NCI-H446 treated with DMSO at 0.1 percent for 48 hours (cell line): ENCODE results near the gene CASP7.
"Not testable (repeated sequence)": the region's sequence is repeated elsewhere in the genome, so short reads cannot be mapped to it uniquely, and the experiment has no call there.

ENCODE experiments used
- DNase-seq: peaks from one replicate; lab custom pipeline; 2025; lab: John Stamatoyannopoulos, UW

The CASP7 gene

DNA sequence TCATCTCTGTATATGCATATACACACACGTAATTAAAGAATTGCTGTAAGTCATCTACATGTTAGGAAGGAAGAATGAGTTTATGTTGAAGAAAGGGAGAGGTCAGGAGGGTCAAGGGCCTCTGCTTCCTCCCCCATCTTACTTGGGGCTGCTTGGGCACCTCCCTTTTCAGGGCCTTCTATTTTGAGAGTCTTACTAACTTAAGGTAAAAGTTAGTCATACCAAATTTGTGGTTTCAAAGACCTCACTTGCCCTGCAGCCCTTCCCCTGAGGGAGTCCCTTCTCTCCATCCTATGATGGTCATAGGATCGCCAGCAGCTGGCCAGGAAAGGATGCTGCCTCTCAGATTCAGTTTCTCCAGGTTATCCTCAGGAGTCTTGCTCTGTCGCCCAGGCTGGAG lies 74.4 kb downstream of the CASP7 start:
- DNase-seq, result no peak

DNA sequence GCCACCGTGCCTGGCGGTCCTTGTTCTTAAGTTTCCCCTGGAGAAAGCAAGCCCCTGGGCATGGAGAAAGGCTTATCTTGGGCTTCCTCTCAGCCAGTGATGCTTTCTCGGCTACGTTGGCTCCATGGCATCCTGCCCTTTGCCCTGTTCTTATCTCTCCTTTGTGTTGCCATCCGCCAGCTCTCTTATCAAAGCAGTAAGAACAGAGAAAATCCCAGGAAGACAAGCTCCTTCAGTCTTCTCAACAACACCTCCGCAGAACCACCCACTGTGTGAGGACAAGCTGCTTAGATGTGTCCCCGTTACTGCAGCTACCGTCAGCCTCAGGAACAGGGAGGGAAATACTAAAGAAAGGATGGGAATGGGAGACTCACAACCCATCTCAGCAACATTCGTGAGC lies 75.1 kb downstream of the CASP7 start:
- no peak for DNase-seq

DNA sequence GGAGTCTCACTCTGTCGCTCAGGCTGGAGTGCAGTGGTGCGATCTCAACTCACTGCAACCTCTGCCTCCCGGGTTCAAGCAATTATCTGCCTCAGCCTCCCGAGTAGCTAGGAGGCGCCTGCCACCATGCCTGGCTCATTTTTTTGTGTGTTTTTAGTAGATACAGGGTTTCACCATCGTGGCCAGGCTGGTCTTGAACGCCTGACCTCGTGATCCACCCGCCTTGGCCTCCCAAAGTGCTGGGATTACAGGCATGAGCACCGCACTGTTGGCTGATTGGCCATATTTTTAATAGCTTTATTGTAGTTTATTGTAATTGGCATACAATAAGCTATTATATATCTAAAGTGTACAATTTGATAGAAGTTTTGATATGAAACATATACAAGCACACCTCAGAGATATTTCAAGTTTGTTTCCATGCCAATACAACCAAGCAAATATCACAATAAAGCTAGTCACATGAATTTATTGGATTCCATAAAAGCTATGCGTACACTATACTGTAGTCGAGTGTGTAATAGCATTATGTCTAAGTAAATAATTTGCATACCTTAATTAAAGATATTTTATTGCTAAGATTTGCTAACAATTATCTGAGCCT lies 77.3 kb downstream of the CASP7 start:
- no peak for DNase-seq

DNA sequence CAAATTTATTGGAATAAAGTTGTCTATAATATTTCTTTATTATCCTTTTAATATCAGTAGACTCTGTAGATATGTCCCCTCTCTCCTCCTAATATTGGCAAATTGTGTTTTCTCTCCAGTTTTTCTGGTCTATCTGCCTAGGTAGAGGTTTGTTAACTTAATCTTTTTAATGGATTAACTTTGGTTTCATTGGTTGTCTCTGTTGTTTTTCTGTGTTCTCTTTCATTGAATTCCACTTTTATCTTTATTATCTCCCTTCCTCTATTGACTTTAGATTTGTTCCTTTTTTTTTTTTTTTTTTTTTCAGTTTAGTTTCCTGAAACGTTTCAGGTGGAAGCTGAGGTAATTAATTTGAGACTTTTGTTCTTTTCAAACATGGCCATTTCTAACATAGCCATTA lies 82.4 kb downstream of the CASP7 start:
- DNase-seq, result no peak

DNA sequence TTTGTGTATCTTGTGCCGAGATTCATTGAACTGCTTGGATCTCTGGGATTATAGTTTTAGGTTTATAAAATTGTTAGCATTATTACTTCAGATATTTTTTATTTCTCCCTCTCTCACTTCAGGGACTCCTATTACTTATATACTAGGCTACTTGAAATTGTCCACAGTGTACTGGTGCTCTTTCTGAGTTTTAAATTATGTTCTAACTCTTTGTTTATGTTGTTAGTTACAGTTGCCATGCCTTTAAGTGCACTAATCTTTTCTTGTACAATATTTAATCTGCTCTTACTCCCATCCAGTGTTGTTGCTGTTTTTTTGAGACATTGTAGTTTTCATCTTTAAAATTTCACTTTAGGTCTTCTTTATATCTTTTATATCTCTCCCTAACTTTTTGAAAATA lies 84.9 kb downstream of the CASP7 start:
- DNase-seq, result no peak

DNA sequence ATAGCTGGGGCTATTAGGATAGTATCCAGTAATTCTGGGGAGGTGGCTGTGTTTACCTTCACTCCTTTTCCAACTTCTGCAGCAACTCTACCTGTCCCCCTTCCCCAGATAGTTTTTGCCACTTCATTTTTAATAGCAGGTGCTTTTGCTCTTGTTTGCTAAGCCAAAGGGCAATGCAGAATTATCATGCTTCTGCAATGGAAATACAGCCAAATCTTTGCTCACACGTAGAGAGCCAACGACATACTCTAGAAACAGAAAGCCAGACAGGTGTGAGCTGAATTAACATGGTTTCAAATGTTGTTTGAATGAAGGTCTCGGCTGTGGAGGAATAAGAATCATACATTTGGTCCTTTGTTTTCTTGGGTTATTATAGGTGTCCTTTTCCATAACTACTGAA lies 86.2 kb downstream of the CASP7 start:
- no peak for DNase-seq

DNA sequence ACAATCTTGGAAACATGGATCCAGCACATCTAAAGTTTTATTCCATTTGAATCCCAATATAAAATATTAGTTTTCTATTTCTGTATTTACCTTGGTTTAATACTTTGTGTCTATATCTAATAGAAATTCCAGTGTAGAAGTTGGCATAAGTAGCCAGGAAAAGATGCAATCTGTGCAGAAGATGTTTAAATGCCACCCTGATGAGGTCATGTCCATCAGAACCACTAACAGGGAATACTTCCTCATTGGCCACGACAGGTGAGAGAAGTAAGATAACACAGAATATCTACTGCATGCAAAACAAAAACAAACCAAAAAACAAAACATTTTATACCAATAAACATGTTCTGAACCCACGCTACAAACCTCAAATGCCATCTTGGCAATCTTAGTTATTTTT lies 87.5 kb downstream of the CASP7 start:
- DNase-seq, result no peak

DNA sequence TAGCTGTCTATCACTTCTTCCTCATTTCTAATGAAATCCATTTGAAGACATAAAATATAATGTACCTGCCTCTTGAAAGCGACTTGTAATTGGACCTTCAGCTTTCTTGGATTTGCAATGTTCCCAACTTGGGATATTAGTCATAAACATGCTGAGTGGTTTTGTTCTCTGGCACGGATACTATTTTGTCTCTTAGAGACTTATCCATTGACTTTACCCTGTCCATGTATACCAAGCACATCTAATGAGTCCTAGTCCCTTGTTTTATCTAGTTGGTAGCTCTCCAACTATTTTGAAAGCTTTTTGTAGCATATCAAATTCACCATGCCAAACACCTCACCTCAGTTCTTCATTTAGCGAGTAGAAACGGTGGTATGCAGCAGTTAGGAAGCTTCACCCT lies 90.6 kb downstream of the CASP7 start:
- DNase-seq, result no peak

DNA sequence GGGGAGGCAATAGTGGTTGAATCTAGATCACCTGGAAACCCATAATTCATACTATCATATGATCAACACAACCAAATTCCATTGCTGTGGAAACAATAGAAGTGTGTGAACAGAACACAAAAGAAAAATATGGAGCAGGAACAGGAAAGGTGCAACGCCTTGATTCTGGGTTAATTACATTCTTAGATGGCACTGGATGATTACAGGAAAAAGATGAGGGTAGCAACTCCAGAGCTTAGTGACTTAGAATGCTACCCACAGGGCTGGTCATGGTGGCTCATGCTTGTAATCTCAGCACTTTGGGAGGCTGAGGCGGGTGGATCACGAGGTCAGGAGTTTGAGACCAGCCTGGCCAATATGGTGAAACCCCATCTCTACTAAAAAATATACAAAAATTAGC lies 91.4 kb downstream of the CASP7 start:
- DNase-seq, result not testable (repeated sequence)

DNA sequence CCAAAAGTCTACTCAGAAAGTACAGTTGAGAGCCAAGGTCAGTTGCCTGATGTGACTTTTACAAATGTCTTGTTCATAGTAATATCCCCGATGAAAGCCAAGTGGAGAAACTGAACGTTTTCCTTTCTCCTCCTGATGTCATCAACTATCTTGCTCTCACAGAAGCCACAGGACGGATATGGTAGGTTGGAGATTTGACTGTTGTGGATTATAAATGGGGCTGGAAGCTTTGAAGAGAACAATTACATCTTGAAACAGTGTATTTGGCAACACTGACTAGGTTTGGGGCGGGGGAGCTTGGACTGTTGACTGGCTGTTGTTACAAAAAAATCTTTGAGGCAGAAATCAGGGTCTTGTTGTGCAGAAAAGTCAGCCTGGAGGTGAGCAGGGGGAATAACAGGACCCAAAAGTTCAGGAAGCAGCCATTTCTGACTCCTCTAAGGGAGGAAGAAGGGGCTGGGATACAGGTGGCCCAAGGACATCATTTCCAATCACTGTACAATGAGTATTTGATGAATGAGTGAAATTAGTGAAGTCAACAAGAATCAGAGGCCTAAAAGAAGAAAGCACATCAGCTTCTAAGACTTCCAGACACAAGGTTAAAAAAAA lies 96.1 kb downstream of the CASP7 start:
- no peak for DNase-seq

DNA sequence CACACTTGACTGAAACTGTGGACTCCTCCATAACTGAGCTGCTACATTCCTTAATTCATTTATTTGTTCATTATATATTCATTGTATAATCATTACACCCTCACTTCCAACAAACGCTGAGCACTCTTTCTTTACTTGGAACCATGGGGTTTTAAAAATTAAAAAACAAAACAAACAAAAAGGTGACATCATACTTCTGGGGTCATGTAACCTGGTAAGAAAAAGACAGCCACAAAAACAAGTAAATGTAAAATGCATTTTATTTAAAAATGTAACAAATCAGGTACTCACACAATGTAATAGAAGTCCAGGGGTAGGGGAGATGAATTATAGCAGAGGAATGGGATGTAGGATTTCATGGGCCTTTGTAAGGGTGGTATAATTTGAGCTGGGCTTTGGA lies 96.8 kb downstream of the CASP7 start:
- no peak for DNase-seq
